NT2/D1 (cell line): Measurements from ENCODE around the gene IL17C.
"Not testable (repeated sequence)": the region's sequence is repeated elsewhere in the genome, so short reads cannot be mapped to it uniquely, and the experiment has no call there.

Experiments used
- DNase-seq: peaks from one replicate; pipeline ENCODE4 v3.0.0-alpha.2; 2011; ENCODE audit warnings: low read depth, low spot score
- H3K27me3 ChIP-seq: 2 replicates; pipeline ENCODE4 v1.6.0; 2011; ENCODE audit warnings: mild to moderate bottlenecking; ENCODE audit not compliant: insufficient read length, insufficient read depth
- H3K36me3 ChIP-seq: 2 replicates; pipeline ENCODE4 v1.6.1; 2011; ENCODE audit warnings: mild to moderate bottlenecking, low read length, mixed read lengths; ENCODE audit not compliant: insufficient read depth, insufficient read length
- H3K4me1 ChIP-seq: 2 replicates; pipeline ENCODE4 v1.5.1; 2011; ENCODE audit not compliant: insufficient read depth, insufficient read length
- H3K4me3 ChIP-seq: 2 replicates; pipeline ENCODE4 v1.5.1; 2011; ENCODE audit warnings: low read depth; ENCODE audit not compliant: insufficient read length
- H3K9ac ChIP-seq: 2 replicates; pipeline ENCODE4 v1.6.0; 2011; ENCODE audit warnings: low read depth; ENCODE audit not compliant: insufficient read length
- H3K9me3 ChIP-seq: 2 replicates; pipeline ENCODE4 v1.5.1; 2011; ENCODE audit warnings: mild to moderate bottlenecking, low read length; ENCODE audit not compliant: insufficient read depth
- SUZ12 ChIP-seq: IDR thresholded peaks from 2 replicates; pipeline ENCODE4 v1.6.1; 2011; ENCODE audit not compliant: insufficient read length, insufficient read depth; ENCODE audit errors: extremely low read depth
- YY1 ChIP-seq: IDR thresholded peaks from 2 replicates; pipeline ENCODE4 v1.6.1; 2011; ENCODE audit not compliant: insufficient read length, insufficient read depth
- ZNF274 ChIP-seq: IDR thresholded peaks from 2 replicates; pipeline ENCODE4 v1.6.1; 2011; ENCODE audit warnings: mild to moderate bottlenecking, low read depth, low read length

The IL17C gene

GRCh38 chr16:88601313-88602036 is 36.9 kb upstream of the IL17C start:
- H3K9ac ChIP-seq = no peak overlapping the region
- H3K36me3 ChIP-seq = peaks cover 81% of the 10 kb centered on the region
- no peaks in the 10 kb centered on the region for H3K9me3 ChIP-seq
- TF ChIP-seq YY1 = no peak
- no peak for TF ChIP-seq ZNF274
- TF ChIP-seq SUZ12 = no peak
- H3K4me3 ChIP-seq = no peak overlapping the region
- no peaks in the 10 kb centered on the region for H3K27me3 ChIP-seq
- no peak for DNase-seq
- H3K4me1 ChIP-seq = peaks cover 2% of the 10 kb centered on the region

- TF ChIP-seq ZNF274 = no peak
- no peak for TF ChIP-seq SUZ12
- no peak for TF ChIP-seq YY1
- no peak overlapping the region for H3K4me3 ChIP-seq
- no peak for DNase-seq
These were observed 36.3 kb upstream of the IL17C start for GRCh38 chr16:88602091-88602490.

GRCh38 chr16:88605186-88606147 is 32.9 kb upstream of the IL17C start:
- Histone ChIP-seq H3K9ac (no peak overlapping the region), H3K4me3 (no peak overlapping the region)
- TF ChIP-seq SUZ12 (no peak), ZNF274 (no peak), YY1 (no peak)

More at GRCh38 chr16:88602091-88602490, 36.3 kb upstream of the IL17C start:
- peaks cover 2% of the 10 kb centered on the region for H3K4me1 ChIP-seq
- no peaks in the 10 kb centered on the region for H3K27me3 ChIP-seq
- no peaks in the 10 kb centered on the region for H3K9me3 ChIP-seq
- no peak overlapping the region for H3K9ac ChIP-seq
- peaks cover 87% of the 10 kb centered on the region for H3K36me3 ChIP-seq

DNA sequence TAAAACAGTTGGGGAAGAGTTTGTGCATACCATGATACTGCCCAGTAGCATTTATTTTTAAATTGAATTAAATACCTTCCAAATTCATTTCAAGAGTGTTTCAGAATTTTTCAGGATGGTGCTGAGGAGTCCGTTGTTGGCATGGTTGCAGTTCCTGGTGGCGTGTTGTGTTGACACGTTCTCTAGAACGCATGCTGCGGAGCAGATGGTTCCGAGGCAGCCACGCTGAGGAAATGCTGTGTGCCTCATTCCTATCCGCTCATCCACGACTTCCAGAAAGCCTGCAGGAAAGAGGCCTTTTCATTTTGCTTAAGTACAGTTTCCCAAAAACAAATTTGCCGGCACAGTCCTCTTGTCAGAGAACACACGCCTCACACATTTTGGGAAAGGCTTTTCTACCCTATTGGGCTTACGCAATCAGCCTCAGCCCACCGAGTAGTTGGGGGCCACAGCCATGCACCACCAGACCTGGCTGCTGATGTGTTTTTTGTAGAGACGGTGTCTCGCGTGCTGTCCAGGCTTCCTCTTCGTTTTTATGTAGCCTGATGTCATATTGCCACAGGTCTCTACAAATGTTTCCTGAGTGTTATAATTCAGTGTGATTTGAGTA is 32.1 kb upstream of the IL17C start:
- DNase-seq = no peak
- Histone ChIP-seq H3K27me3 (no peaks in the 10 kb centered on the region), H3K9me3 (no peaks in the 10 kb centered on the region), H3K4me1 (no peaks in the 10 kb centered on the region), H3K36me3 (peaks cover 90% of the 10 kb centered on the region), H3K9ac (no peak overlapping the region), H3K4me3 (no peak overlapping the region)
- TF ChIP-seq YY1 (no peak), SUZ12 (no peak), ZNF274 (no peak)

More at GRCh38 chr16:88605186-88606147, 32.9 kb upstream of the IL17C start:
- Histone ChIP-seq H3K4me1 (no peaks in the 10 kb centered on the region), H3K9me3 (no peaks in the 10 kb centered on the region), H3K27me3 (no peaks in the 10 kb centered on the region), H3K36me3 (peaks cover 90% of the 10 kb centered on the region)
- DNase-seq = no peak

GRCh38 chr16:88608076-88608475 is 30.3 kb upstream of the IL17C start:
- no peak for DNase-seq
- Histone ChIP-seq H3K27me3 (no peaks in the 10 kb centered on the region), H3K4me3 (no peak overlapping the region), H3K9me3 (no peaks in the 10 kb centered on the region), H3K9ac (no peak overlapping the region), H3K36me3 (peaks cover 93% of the 10 kb centered on the region), H3K4me1 (no peaks in the 10 kb centered on the region)
- TF ChIP-seq YY1 = no peak
- TF ChIP-seq ZNF274 = no peak
- no peak for TF ChIP-seq SUZ12

- not testable (repeated sequence) for H3K27me3 ChIP-seq, H3K4me1 ChIP-seq, H3K9me3 ChIP-seq, DNase-seq, H3K9ac ChIP-seq, H3K4me3 ChIP-seq
- peaks cover 94% of the 10 kb centered on the region for H3K36me3 ChIP-seq
These were observed 28.9 kb upstream of the IL17C start for GRCh38 chr16:88609426-88609825.

DNA sequence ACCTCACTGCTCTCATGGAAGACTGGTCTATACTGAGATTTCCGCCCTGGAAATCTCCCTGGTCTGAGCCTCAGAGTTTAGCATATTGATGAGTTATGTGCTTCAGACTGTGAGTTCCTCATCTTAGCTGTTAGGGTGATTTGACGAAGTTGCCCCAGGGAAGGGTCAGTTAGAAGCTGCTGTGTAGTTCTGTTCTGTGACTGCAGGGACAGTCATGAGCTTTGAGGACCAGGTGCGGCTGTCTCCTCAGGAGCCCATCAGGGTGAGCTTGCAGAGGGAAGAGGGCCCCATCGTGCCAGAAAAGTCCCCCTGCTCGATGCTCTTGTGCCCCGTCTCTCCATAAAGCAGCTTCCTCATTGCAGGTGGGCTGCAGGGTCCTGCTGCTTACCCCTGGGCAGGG is 28.3 kb upstream of the IL17C start:
- no peak overlapping the region for H3K9ac ChIP-seq
- peaks cover 94% of the 10 kb centered on the region for H3K36me3 ChIP-seq
- no peak for DNase-seq
- no peaks in the 10 kb centered on the region for H3K9me3 ChIP-seq
- H3K4me3 ChIP-seq = no peak overlapping the region
- H3K4me1 ChIP-seq = peaks cover 4% of the 10 kb centered on the region
- TF ChIP-seq YY1 (no peak), ZNF274 (no peak), SUZ12 (no peak)
- H3K27me3 ChIP-seq = no peaks in the 10 kb centered on the region
